Activated CD4-positive, alpha-beta T cell treated with anti-CD3 and anti-CD28 coated beads, Interleukin-2, amount 50 U/mL, for 1 hour (primary cell): Measurements from ENCODE around the gene IGF1R.

Source experiments
- DNase-seq: peaks from one replicate; pipeline ENCODE4 v3.0.0-alpha.2; 2020

IGF1R gene

DNA sequence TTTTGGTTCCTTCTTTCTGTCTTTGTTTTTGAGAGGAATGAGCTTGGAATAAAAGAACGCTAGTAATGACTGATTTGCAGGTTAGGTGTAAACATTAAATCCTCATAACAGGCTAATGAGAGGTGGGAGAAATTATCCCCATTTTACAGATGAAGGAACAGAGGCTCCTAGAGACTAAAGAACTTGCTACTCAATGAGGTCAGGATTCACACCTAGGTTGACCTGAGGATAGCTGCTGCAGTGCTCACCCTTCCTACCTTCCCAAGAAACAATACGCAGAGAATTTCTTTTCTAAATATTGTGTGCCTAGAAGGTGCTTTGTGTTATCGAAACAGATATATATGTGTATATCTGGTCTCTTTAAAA lies 106.3 kb downstream of the IGF1R start:
- no peak for DNase-seq

- DNase-seq = no peak
Observed at GRCh38 chr15:98755138-98755537, 106.8 kb downstream of the IGF1R start.

DNA sequence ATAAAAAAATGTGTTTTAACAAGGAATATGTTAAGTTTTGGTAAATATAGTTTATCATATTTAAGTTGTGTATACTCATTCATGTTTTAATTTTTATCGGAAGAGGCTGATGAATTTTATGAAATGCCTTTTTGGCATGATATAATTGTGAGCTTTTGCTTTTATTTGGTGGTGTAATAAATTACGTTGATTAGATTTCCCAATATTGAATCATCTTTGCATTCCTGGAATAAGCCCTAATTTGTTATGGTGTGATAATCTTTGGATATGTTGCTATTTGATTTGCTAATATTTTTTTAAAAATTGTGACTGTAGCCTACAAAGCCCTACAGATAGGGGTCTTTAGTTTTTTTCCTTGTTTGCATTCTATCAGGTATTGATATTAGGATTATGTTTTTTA lies 107.4 kb downstream of the IGF1R start:
- DNase-seq = no peak

DNA sequence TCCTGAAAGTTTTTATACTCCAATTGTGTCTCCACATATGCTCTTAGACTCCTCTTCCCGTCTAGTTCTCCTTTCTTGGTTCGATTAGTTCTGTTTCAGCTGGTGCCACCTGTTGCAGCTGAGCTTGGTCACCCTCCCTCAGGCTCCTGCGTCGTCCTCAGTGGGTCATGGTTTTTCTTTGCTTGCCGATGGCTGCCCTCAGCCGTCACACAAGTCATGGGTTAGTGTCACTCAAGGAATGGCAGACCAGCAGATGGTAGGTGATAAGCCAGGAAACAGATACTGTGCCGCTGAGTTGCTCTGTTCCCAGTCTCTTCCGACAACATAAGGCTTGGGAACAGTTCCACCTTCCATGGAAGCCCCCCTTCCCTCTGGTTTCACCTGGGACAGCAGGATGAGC lies 109.9 kb downstream of the IGF1R start:
- DNase-seq = no peak

DNA sequence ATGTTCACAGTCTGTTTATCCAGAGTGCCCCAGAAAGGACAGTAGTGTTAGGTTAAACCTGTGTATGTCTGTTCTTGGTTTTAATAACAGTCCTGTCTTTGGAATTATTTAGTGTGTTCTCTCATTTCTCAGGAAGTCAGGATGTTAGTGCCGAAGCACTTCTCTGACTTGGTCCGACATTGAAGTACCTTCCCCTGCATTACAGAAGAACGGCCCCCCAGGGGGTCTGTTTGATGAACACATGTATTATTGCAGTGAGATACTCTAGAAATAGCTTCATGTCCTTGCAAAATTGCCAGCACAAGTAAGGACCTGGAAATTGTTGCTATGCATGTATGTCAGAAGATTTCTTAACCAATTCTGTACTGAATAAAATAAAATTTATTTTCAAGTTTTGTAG lies 110.9 kb downstream of the IGF1R start:
- DNase-seq = no peak

GRCh38 chr15:98760112-98760826 lies 111.9 kb downstream of the IGF1R start:
- no peak for DNase-seq

- DNase-seq = no peak
Observed at GRCh38 chr15:98760975-98761374, 112.6 kb downstream of the IGF1R start.

GRCh38 chr15:98763179-98763578 lies 114.8 kb downstream of the IGF1R start:
- DNase-seq = no peak

- no peak for DNase-seq
Observed at GRCh38 chr15:98764291-98764690, 116.0 kb downstream of the IGF1R start.

- DNase-seq = no peak
Observed at GRCh38 chr15:98765610-98766009, 117.3 kb downstream of the IGF1R start.

DNA sequence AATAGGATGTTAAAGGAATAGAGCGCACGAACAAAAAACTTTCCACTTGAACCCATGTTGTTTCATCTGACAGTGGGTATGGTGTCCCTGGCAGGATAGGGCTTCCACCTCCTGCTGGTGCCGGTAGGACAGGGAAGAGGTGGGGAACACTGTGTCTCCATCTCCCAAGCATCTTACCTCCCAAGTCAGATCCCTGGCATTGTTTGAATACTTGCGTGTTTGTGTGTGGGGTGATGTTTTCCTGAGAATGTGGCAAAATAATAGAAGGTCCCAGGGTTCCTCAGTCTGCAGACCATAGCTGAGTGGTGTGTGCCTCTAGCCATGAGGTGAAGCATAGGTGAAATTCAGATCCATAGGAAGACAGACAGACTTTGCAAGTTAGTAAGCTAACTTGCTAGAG lies 119.4 kb downstream of the IGF1R start:
- no peak for DNase-seq

DNA sequence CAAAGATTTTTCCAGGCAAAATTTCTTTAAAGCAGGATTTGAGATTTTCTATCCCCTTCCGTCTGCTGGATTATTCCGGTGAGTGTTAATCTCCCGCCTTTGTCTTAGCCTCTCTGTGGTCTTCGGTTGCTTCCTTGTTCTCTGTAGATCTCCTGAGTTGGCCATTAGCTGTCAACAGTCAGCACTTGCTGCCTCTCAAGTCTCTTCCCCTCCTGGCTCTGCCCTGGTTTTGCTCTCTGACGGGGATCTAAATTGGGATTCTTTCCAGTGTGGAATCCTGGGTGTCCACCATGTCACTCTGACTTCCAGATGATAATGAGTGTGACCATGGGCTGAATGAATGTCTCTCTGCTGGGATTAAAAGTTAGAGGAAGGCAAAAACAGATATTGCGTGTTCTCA lies 121.5 kb downstream of the IGF1R start:
- DNase-seq = no peak

DNA sequence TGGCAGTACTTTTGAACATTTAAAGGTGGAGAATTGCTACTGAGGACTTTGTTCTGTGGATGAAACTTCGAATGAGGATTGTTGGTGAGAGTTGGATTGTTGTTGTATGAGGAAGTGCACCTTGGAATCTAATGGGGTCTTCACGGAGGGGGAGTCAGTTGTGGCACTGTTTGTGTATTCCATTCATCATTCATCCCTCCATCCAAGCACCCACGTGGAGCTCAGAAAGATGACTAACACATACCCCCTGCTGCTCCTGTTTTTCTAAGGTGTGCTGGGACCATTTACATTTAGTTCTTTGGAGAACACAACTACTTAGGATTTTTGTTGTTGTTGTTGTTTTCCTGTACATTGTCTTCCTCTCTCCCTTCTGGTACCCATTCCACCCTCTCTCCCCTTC lies 122.6 kb downstream of the IGF1R start:
- no peak for DNase-seq

DNA sequence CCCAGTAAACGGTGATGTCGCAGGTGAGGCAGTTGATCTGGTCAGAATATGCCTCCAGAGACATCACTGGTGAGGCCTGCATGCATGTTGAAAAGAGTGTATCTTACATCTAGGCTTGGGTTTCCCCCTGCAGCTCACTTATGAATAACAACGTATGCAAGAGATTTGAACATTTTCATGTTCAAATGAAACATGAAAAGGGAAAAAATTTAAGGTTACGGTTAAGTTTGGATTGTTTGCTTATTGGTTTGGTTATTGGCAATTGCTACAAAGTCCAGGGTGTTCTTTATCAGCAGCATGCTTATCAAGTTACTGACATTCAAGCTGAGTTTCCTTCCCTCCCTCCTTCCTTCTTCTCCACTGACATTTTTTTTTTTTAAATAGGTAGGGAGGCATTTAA lies 123.2 kb downstream of the IGF1R start:
- DNase-seq = no peak

GRCh38 chr15:98772895-98773294 lies 124.6 kb downstream of the IGF1R start:
- no peak for DNase-seq

DNA sequence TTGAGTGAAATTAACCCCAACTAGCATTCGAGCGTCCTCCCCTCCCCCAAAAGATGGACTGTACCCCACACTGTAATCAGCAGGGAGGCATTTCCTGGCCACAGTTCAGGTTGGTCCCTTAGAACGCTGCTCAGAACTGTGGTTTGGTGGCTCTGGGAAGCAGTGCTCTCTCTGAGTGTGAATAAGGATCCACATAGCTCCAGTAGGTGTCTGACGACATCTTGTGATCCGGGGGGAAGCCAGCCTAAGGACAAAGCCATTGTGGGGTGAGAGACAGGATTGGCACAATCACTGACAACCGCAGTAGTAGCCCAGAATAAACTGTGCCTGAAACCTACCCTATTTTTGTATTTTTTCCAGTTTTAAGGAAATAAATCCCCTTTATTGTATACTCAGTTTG lies 125.3 kb downstream of the IGF1R start:
- DNase-seq = no peak

- no peak for DNase-seq
Observed at GRCh38 chr15:98774756-98775497, 126.6 kb downstream of the IGF1R start.

- DNase-seq = no peak
Observed at GRCh38 chr15:98775498-98776230, 127.3 kb downstream of the IGF1R start.

GRCh38 chr15:98776607-98777281 lies 128.4 kb downstream of the IGF1R start:
- peak; percentile 15 for DNase-seq

- DNase-seq = no peak
Observed at GRCh38 chr15:98777426-98777825, 129.1 kb downstream of the IGF1R start.

GRCh38 chr15:98778263-98778959 lies 130.1 kb downstream of the IGF1R start:
- DNase-seq = no peak

GRCh38 chr15:98778960-98779359 lies 130.6 kb downstream of the IGF1R start:
- DNase-seq = no peak
